IMR-90 (cell line): ENCODE data around the gene ZNF385B. TPM values are rescaled to one million over a fixed set of nuclear protein-coding genes. Genes with fewer than 3 reads are reported as not detected.

Source experiments
- ATAC-seq: fragments of 200-7000 bp; cut with Tn5 transposase; 2 replicates; pipeline ENCODE4 v1.9.1; 2020; ENCODE audit warnings: low read depth, mild to moderate bottlenecking, moderate library complexity
- BruUV-seq: library from RNA; stranded (reverse); fragments of 400-500 nt; replicated peaks from 2 replicates; lab custom pipeline; 2021; lab: Mats Ljungman, UMichigan
- CTCF ChIA-PET: fragments of 300-600 bp; formaldehyde crosslinking; extraction: SDS; loops from one replicate; lab custom pipeline; 2021; ENCODE audit warnings: antibody characterized with exemption; lab: Yijun Ruan, JAX
- POLR2A ChIA-PET: fragments of 300-600 bp; sonication (Branson Sonifier 250); formaldehyde crosslinking; loops from one replicate; lab custom pipeline; 2022; ENCODE audit warnings: antibody characterized with exemption; ENCODE audit not compliant: unreplicated experiment; lab: Charles Lee
- DNase-seq: peaks from one replicate; pipeline ENCODE4 v3.0.0; 2013
- H2AFZ ChIP-seq: replicated peaks from 2 replicates; pipeline ENCODE3; 2013; ENCODE audit warnings: low read length, mild to moderate bottlenecking; ENCODE audit not compliant: poor library complexity
- H2AK5ac ChIP-seq: 2 replicates; pipeline ENCODE4 v1.6.1; 2013; ENCODE audit warnings: low read depth, low read length, inconsistent platforms
- H2AK9ac ChIP-seq: replicated peaks from 2 replicates; pipeline ENCODE3; 2013; ENCODE audit warnings: mild to moderate bottlenecking, low read depth, low read length, moderate library complexity; ENCODE audit not compliant: poor library complexity
- H2BK120ac ChIP-seq: 2 replicates; pipeline ENCODE4 v1.6.1; 2013; ENCODE audit warnings: low read depth, low read length, inconsistent platforms
- H2BK15ac ChIP-seq: 3 replicates; pipeline ENCODE4 v1.6.1; 2013; ENCODE audit warnings: low read depth, low read length, inconsistent platforms
- H2BK20ac ChIP-seq: 2 replicates; pipeline ENCODE4 v1.6.1; 2013; ENCODE audit warnings: low read depth, mild to moderate bottlenecking, inconsistent platforms, low read length, moderate library complexity
- H2BK5ac ChIP-seq: 2 replicates; pipeline ENCODE4 v1.6.1; 2013; ENCODE audit warnings: mild to moderate bottlenecking, low read depth, low read length, inconsistent platforms; ENCODE audit not compliant: poor library complexity, severe bottlenecking
- H3K14ac ChIP-seq: replicated peaks from 2 replicates; pipeline ENCODE4 v1.6.1; 2013; ENCODE audit warnings: low read depth, low read length, inconsistent platforms
- H3K18ac ChIP-seq: 2 replicates; pipeline ENCODE4 v1.6.1; 2013; ENCODE audit warnings: low read depth, low read length, control low read depth
- H3K23ac ChIP-seq: 2 replicates; pipeline ENCODE4 v1.6.1; 2013; ENCODE audit warnings: low read depth, low read length, inconsistent platforms
- H3K27ac ChIP-seq: 2 replicates; pipeline ENCODE4 v1.5.1; 2013; ENCODE audit warnings: mild to moderate bottlenecking, control low read depth, low read length; ENCODE audit not compliant: insufficient read depth
- H3K27me3 ChIP-seq: 2 replicates; pipeline ENCODE4 v1.6.1; 2013; ENCODE audit warnings: low read length; ENCODE audit not compliant: control insufficient read depth, insufficient read depth
- H3K36me3 ChIP-seq: 2 replicates; pipeline ENCODE4 v1.6.1; 2013; ENCODE audit warnings: low read length, mixed read lengths; ENCODE audit not compliant: control insufficient read depth, insufficient read depth
- H3K4ac ChIP-seq: 2 replicates; pipeline ENCODE4 v1.6.1; 2013; ENCODE audit warnings: low read depth, low read length, inconsistent platforms
- H3K4me1 ChIP-seq: 2 replicates; pipeline ENCODE4 v1.6.1; 2013; ENCODE audit warnings: low read length, mixed read lengths; ENCODE audit not compliant: control insufficient read depth, insufficient read depth
- H3K4me2 ChIP-seq: 2 replicates; pipeline ENCODE4 v1.6.1; 2013; ENCODE audit warnings: low read depth, mild to moderate bottlenecking, control low read depth, low read length, moderate library complexity
- H3K4me3 ChIP-seq: 2 replicates; pipeline ENCODE4 v1.5.1; 2013; ENCODE audit warnings: low read depth, mild to moderate bottlenecking, control low read depth, low read length, moderate library complexity; ENCODE audit not compliant: insufficient read depth
- H3K56ac ChIP-seq: 2 replicates; pipeline ENCODE4 v1.6.1; 2013; ENCODE audit warnings: low read length, inconsistent platforms; ENCODE audit not compliant: insufficient read depth; ENCODE audit errors: extremely low read depth
- H3K79me1 ChIP-seq, 2 experiments: 2 replicates each; pipeline ENCODE4 v1.6.1; 2013; ENCODE audit warnings: low read length in 2 of 2, inconsistent platforms in 1 of 2, low read depth in 1 of 2
- H3K9ac ChIP-seq: 2 replicates; pipeline ENCODE4 v1.6.1; 2013; ENCODE audit warnings: low read depth, low read length, control low read depth
- H3K9me1 ChIP-seq: 2 replicates; pipeline ENCODE4 v1.6.1; 2013; ENCODE audit warnings: low read length, inconsistent platforms; ENCODE audit not compliant: insufficient read depth
- H3K9me3 ChIP-seq: 2 replicates; pipeline ENCODE4 v1.6.1; 2013; ENCODE audit warnings: low read length; ENCODE audit not compliant: control insufficient read depth, insufficient read depth
- H4K20me1 ChIP-seq: 2 replicates; pipeline ENCODE4 v1.6.1; 2013; ENCODE audit warnings: low read length, inconsistent platforms; ENCODE audit not compliant: insufficient read depth
- H4K5ac ChIP-seq: 2 replicates; pipeline ENCODE4 v1.6.1; 2013; ENCODE audit warnings: mild to moderate bottlenecking, low read depth, low read length, control low read depth
- H4K8ac ChIP-seq, 2 experiments: 2 replicates each; pipeline ENCODE4 v1.6.1; 2013; ENCODE audit warnings: low read depth in 2 of 2, low read length in 2 of 2, control low read depth in 1 of 2, inconsistent platforms in 1 of 2
- H4K91ac ChIP-seq: 2 replicates; pipeline ENCODE4 v1.6.1; 2013; ENCODE audit warnings: low read depth, low read length, inconsistent platforms; ENCODE audit not compliant: insufficient read depth
- CEBPB ChIP-seq: IDR thresholded peaks from 2 replicates; pipeline ENCODE4 v1.6.1; 2012; ENCODE audit warnings: low read depth, low read length, improper control_type of control experiment
- CHD1 ChIP-seq: IDR thresholded peaks from 2 replicates; pipeline ENCODE4 v1.6.1; 2012; ENCODE audit warnings: low read depth, low read length, improper control_type of control experiment
- FOS ChIP-seq: fragments of 150-350 bp; IDR thresholded peaks from 2 replicates; pipeline ENCODE4 v1.6.1; 2016; ENCODE audit warnings: low read depth, low read length
- MAZ ChIP-seq: IDR thresholded peaks from 2 replicates; pipeline ENCODE4 v1.6.1; 2012; ENCODE audit warnings: low read depth, mild to moderate bottlenecking, low read length, improper control_type of control experiment, moderate library complexity, borderline replicate concordance
- NFE2L2 ChIP-seq: fragments of 150-350 bp; IDR thresholded peaks from 2 replicates; pipeline ENCODE4 v1.6.1; 2016; ENCODE audit warnings: low read depth, mild to moderate bottlenecking, low read length
- RAD21 ChIP-seq: IDR thresholded peaks from 2 replicates; pipeline ENCODE4 v1.6.1; 2012; ENCODE audit warnings: low read length, improper control_type of control experiment
- RCOR1 ChIP-seq: IDR thresholded peaks from 2 replicates; pipeline ENCODE4 v1.6.1; 2012; ENCODE audit warnings: mild to moderate bottlenecking, low read length, improper control_type of control experiment; ENCODE audit not compliant: insufficient replicate concordance
- RFX5 ChIP-seq: IDR thresholded peaks from 2 replicates; pipeline ENCODE4 v1.8.0; 2012; ENCODE audit warnings: low read depth, mild to moderate bottlenecking, low read length, moderate library complexity
- SMC3 ChIP-seq: fragments of 150-350 bp; IDR thresholded peaks from 2 replicates; pipeline ENCODE4 v1.6.1; 2016; ENCODE audit warnings: low read depth, mild to moderate bottlenecking, antibody characterized with exemption, low read length, moderate library complexity
- WGBS, 2 experiments: methylation state at CpG; one replicate each; pipeline versions ENCODE4 v1.1.5 to v1.1.7; 2013; ENCODE audit warnings: missing lambda C conversion rate in 2 of 2; ENCODE audit not compliant: insufficient read length in 1 of 2; ENCODE audit errors: extremely low coverage in 2 of 2; 5-methylcytosine and 5-hydroxymethylcytosine counted together
- dilution Hi-C: fragments of 300-500 bp; cut with HindIII; formaldehyde crosslinking; loops from one replicate; pipeline ENCODE4 v1.14.3; 2018; ENCODE audit warnings: low sequenced_read_pairs; ENCODE audit not compliant: unreplicated experiment
- in situ Hi-C: fragments of 300-500 bp; cut with MboI; formaldehyde crosslinking; loops from 3 replicates; pipeline ENCODE4 v1.14.3; 2019; ENCODE audit warnings: low sequenced_read_pairs, inconsistent platforms, mixed read lengths
- intact Hi-C: fragments of 100-400 bp; cut with micrococcal nuclease; formaldehyde crosslinking; loops from 2 replicates; pipeline ENCODE4 v1.10.0; 2022
- polyA plus RNA-seq, 3 experiments: library from polyadenylated mRNA; depleted of rRNA; stranded (reverse); fragments of >200 nt; gene quantifications; 2 replicates each; pipeline ENCODE4 v1.2.3, GENCODE V29; 2012; ENCODE audit warnings: low replicate concordance in 1 of 3
- total RNA-seq: library from RNA; depleted of rRNA; stranded (reverse); fragments of >200 nt; gene quantifications from 2 replicates; pipeline ENCODE4 v1.2.3, GENCODE V29; 2012
- TF ChIP-seq, protein P1 (sequence below): fragments of 150-350 bp; IDR thresholded peaks from 2 replicates; pipeline ENCODE4 v1.6.1; 2017; ENCODE audit warnings: mild to moderate bottlenecking, antibody characterized with exemption, low read length, low read depth
- TF ChIP-seq, protein P2 (sequence below): fragments of 150-350 bp; IDR thresholded peaks from 2 replicates; pipeline ENCODE4 v1.6.1; 2016; ENCODE audit warnings: low read depth, mild to moderate bottlenecking, low read length, moderate library complexity, borderline replicate concordance

The ZNF385B gene
- total and polyA plus RNA-seq, 2 of the 4 experiments (the other 2 are of a cell fraction): not detected

DNA sequence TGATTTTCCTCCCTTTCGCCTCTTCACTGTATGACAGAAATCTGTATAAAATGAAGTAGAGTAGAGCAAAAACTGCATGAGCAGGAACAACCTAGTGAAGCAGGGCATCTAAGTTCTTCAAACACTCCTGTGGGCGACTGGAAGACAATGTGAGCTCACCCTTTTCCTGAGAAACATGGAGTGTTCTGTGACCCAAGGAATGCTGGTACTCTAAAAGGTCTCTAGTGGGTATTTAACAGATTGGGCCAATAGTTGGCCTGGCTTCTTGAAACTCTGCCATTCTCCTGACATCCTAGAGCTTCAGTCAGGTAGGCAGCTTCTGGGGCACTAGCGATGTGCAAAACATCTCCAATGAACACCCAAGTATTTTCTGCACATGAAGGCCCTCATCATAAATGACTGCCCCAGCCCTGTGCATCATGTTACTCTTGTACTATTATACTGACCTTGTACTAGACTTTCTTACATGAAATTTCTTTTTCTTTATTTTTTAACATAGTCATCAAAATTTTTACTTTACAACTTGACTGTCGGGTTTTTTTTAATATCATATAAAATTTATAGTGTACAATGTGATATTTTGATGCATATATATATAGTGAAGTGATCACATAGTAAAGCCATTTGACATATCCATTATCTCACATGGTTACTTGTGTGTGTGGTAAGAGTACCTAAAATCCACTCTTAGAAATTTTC is 302.2 kb downstream of the ZNF385B start:
- no peak overlapping the region for H3K56ac ChIP-seq
- 86% methylated on average over 1 of the region's 4 CpGs; no CpG with 5 or more reads in 1 of the 2 experiments for WGBS, 2 experiments
- no peak overlapping the region for H2BK5ac ChIP-seq
- BruUV-seq: no TSS peak
- no peak overlapping the region for H3K27ac ChIP-seq
- H2BK15ac ChIP-seq: no peak overlapping the region
- no peaks in the 10 kb centered on the region for H3K4me1 ChIP-seq
- dilution Hi-C loops: no loop called here
- no peak overlapping the region for H2BK20ac ChIP-seq
- H3K4me3 ChIP-seq: no peak overlapping the region
- H3K79me1 ChIP-seq: no peaks in the 10 kb centered on the region
- no peaks in the 10 kb centered on the region for H3K36me3 ChIP-seq
- no peaks in the 10 kb centered on the region for H3K9me3 ChIP-seq
- ChIA-PET POLR2A (no interaction called here), CTCF (no interaction called here)
- no peak for TF ChIP-seq FOS
- TF ChIP-seq, protein P1, sequence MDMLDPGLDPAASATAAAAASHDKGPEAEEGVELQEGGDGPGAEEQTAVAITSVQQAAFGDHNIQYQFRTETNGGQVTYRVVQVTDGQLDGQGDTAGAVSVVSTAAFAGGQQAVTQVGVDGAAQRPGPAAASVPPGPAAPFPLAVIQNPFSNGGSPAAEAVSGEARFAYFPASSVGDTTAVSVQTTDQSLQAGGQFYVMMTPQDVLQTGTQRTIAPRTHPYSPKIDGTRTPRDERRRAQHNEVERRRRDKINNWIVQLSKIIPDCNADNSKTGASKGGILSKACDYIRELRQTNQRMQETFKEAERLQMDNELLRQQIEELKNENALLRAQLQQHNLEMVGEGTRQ: no peak
- TF ChIP-seq MAZ: no peak
- TF ChIP-seq RCOR1: no peak
- TF ChIP-seq, protein P2, sequence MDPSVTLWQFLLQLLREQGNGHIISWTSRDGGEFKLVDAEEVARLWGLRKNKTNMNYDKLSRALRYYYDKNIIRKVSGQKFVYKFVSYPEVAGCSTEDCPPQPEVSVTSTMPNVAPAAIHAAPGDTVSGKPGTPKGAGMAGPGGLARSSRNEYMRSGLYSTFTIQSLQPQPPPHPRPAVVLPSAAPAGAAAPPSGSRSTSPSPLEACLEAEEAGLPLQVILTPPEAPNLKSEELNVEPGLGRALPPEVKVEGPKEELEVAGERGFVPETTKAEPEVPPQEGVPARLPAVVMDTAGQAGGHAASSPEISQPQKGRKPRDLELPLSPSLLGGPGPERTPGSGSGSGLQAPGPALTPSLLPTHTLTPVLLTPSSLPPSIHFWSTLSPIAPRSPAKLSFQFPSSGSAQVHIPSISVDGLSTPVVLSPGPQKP: no peak
- no peak for TF ChIP-seq SMC3
- TF ChIP-seq RAD21: no peak
- no peak for TF ChIP-seq RFX5
- TF ChIP-seq NFE2L2: no peak
- TF ChIP-seq CHD1: no peak
- no peak for TF ChIP-seq CEBPB
- no peak for DNase-seq
- H3K27me3 ChIP-seq: no peaks in the 10 kb centered on the region
- no peak overlapping the region for H4K8ac ChIP-seq
- in situ Hi-C loops: no loop called here
- no peak overlapping the region for H3K23ac ChIP-seq
- no peak overlapping the region for H2AK9ac ChIP-seq
- no peak for ATAC-seq
- no peak overlapping the region for H3K18ac ChIP-seq
- intact Hi-C loops: no loop called here
- no peak overlapping the region for H3K4me2 ChIP-seq
- no peak overlapping the region for H4K91ac ChIP-seq
- H2AK5ac ChIP-seq: no peak overlapping the region
- H3K9me1 ChIP-seq: no peaks in the 10 kb centered on the region
- H2BK120ac ChIP-seq: no peak overlapping the region
- H3K4ac ChIP-seq: no peak overlapping the region
- no peaks in the 10 kb centered on the region for H4K20me1 ChIP-seq
- no peak overlapping the region for H3K9ac ChIP-seq
- H4K5ac ChIP-seq: no peak overlapping the region
- H2AFZ ChIP-seq: no peak overlapping the region
- no peak overlapping the region for H3K14ac ChIP-seq
